CD8-positive, alpha-beta memory T cell (primary cell): ENCODE data around the gene SF3B6. TPM values are rescaled to one million over a fixed set of nuclear protein-coding genes. Genes with fewer than 3 reads are reported as not detected.

Source experiments
- CTCF ChIA-PET: fragments of 350-600 bp; sonication (Branson Sonifier 250); formaldehyde crosslinking; loops from one replicate; lab custom pipeline; 2021; ENCODE audit warnings: antibody characterized with exemption; lab: Charles Lee
- POLR2A ChIA-PET: fragments of 350-600 bp; sonication (Branson Sonifier 250); formaldehyde crosslinking; loops from one replicate; lab custom pipeline; 2021; ENCODE audit warnings: antibody characterized with exemption; lab: Charles Lee
- DNase-seq, 5 donors: peaks; one replicate each; pipeline versions ENCODE4 v3.0.0 to v3.0.0-alpha.2; 2020 to 2022; ENCODE audit warnings: mixed read lengths in 1 of 5
- H3K27ac ChIP-seq: one replicate; pipeline ENCODE4 v1.7.0; 2013; ENCODE audit warnings: low read depth, mild to moderate bottlenecking, low read length, moderate library complexity
- H3K27me3 ChIP-seq: 2 replicates; pipeline ENCODE4 v1.7.0; 2013; ENCODE audit warnings: low read length, mild to moderate bottlenecking; ENCODE audit not compliant: insufficient read depth, poor library complexity, severe bottlenecking
- H3K36me3 ChIP-seq: 2 replicates; pipeline ENCODE4 v1.7.0; 2013; ENCODE audit warnings: mild to moderate bottlenecking, low read length, moderate library complexity; ENCODE audit not compliant: insufficient read depth
- H3K4me1 ChIP-seq: 2 replicates; pipeline ENCODE4 v1.7.0; 2013; ENCODE audit warnings: mild to moderate bottlenecking, low read length, moderate library complexity; ENCODE audit not compliant: insufficient read depth
- H3K4me3 ChIP-seq: 2 replicates; pipeline ENCODE4 v1.7.0; 2013; ENCODE audit warnings: mild to moderate bottlenecking, low read length
- H3K9me3 ChIP-seq: 2 replicates; pipeline ENCODE4 v1.7.0; 2013; ENCODE audit warnings: mild to moderate bottlenecking, low read length
- H3K27ac Mint-ChIP-seq, 8 donors: one replicate each; pipeline ENCODE4 v1.8.0; 2020 to 2021; ENCODE audit warnings: mixed read lengths in 8 of 8, mild to moderate bottlenecking in 6 of 8, inconsistent platforms in 3 of 8, moderate library complexity in 3 of 8
- H3K27me3 Mint-ChIP-seq, 2 donors: one replicate each; pipeline ENCODE4 v1.8.0; 2020 to 2021; ENCODE audit warnings: mixed read lengths in 2 of 2, mild to moderate bottlenecking in 1 of 2, moderate library complexity in 1 of 2
- H3K36me3 Mint-ChIP-seq, 3 donors: one replicate each; pipeline ENCODE4 v1.8.0; 2020 to 2021; ENCODE audit warnings: mixed read lengths in 3 of 3, inconsistent platforms in 1 of 3, mild to moderate bottlenecking in 1 of 3
- H3K4me1 Mint-ChIP-seq, 3 donors: one replicate each; pipeline ENCODE4 v1.8.0; 2020 to 2021; ENCODE audit warnings: mixed read lengths in 3 of 3, inconsistent platforms in 1 of 3, mild to moderate bottlenecking in 1 of 3
- H3K4me3 Mint-ChIP-seq, 7 donors: one replicate each; pipeline ENCODE4 v1.8.0; 2020 to 2021; ENCODE audit warnings: mixed read lengths in 7 of 7, mild to moderate bottlenecking in 6 of 7, moderate library complexity in 4 of 7, inconsistent platforms in 2 of 7
- H3K9me3 Mint-ChIP-seq, 5 donors: one replicate each; pipeline ENCODE4 v1.8.0; 2020 to 2022; ENCODE audit warnings: mixed read lengths in 5 of 5, mild to moderate bottlenecking in 3 of 5, moderate library complexity in 2 of 5, inconsistent platforms in 1 of 5
- polyA plus RNA-seq: library from polyadenylated mRNA; unstranded; fragments of 300-500 nt; fragmentation: Illumina TruSeq; gene quantifications from one replicate; pipeline ENCODE4 v1.2.3, GENCODE V29; 2021
- total RNA-seq, 2 experiments: library from RNA; stranded (reverse); gene quantifications; one replicate each; pipeline ENCODE4 v1.2.3, GENCODE V29; 2021

SF3B6 gene
- total and polyA plus RNA-seq, 3 experiments from 2014 or later: 141 to 181 (median 146) TPM

DNA sequence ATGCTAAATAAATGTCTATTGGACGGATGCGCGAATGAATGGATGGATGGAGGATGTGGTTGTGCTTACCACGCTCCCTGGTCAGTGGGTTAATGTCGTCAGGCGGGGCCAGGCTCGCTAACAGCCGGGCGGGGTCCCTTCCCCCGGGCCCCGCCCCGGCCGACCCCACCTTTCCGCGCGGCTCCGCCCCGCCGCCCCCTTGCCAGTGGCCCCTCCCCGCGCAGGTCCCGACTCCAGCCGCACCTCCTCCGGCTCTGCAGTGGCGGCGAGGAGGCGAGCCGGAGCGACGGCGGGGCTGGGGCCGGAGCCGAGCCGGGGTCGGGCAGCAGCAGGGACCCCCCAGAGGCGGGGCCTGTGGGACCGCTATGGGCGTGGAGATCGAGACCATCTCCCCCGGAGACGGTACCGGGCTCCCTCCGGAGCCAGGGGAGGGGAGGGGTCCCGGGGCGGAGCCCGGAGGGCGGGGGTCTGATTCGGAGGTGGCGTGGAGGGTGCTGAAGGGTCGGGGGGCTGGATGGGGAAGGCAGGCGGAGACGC is 26.6 kb downstream of the SF3B6 start, which contains the start of gene FKBP1B:
TSS of gene FKBP1B (plus strand) at position 257 of the 537 bp plus-strand sequence. CDS start at position 366, 109 bp downstream.
- no peaks in the 10 kb centered on the region for H3K9me3 Mint-ChIP-seq
- H3K27ac Mint-ChIP-seq: peak within 1 kb of the TSS in 4 of 8 donors; percentile 22 to 61 (median 52)
- Histone ChIP-seq H3K27ac (no peak within 1 kb of the TSS), H3K27me3 (peaks cover 7% of the 10 kb centered on the region), H3K36me3 (no peaks in the 10 kb centered on the region), H3K4me3 (peak within 1 kb of the TSS; percentile 51), H3K4me1 (peaks cover 22% of the 10 kb centered on the region), H3K9me3 (no peaks in the 10 kb centered on the region)
- peaks cover 0 to 2% of the 10 kb centered on the region in 2 donors for H3K27me3 Mint-ChIP-seq
- peak; percentile 34 to 79 (median 62) for DNase-seq
- H3K36me3 Mint-ChIP-seq: peaks cover 0 to 3% (median 0%) of the 10 kb centered on the region in 3 donors
- POLR2A ChIA-PET: interaction anchor here (1.1 to 1.4 kb wide), 2 partner anchors 27 to 123 kb away, joined by 3 to 7 read pairs; partner anchors contain the start of gene ATAD2B
- H3K4me3 Mint-ChIP-seq: peak within 1 kb of the TSS in 2 of 7 donors; percentile 82 to 92
- CTCF ChIA-PET: interaction anchor here (2.5 to 3.2 kb wide), 2 partner anchors 35 to 123 kb away, joined by 11 to 14 read pairs; partner anchors contain the start of genes ATAD2B and TP53I3
- peaks cover 22 to 36% (median 35%) of the 10 kb centered on the region in 3 donors for H3K4me1 Mint-ChIP-seq

DNA sequence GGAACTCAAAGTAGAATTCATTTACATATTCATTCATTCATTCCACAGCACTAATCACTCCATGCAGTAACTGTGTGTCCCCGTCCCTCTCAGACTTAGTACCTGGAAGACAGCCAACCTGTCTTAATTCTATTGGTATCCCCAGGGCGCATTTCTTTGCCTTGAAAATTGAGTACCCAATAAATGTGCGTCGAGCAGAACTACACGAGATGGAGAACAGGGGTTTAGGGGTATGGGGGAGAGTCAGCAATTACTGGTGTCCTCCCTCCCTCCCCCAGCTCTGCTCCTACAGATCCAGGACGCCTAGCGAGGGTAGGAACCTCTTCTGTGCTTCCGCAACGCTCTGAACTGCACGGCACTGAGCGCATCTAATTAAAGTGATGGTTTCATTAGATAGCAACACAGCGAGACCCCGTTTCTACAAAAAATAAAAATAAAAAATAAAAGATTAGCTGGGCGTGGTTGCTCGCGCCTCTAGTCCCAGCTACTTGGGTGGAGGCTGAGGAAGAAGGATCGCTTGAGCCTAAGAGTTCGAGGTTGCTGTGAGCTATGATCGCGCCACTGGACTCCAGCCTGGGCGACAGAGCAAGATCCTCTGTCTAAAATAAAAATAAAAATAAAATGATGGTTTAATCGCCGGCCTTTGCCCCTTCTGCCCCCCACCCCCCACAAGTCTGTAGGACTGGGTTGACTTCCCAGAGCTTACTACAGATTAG is 27.2 kb downstream of the SF3B6 start:
- Histone ChIP-seq H3K4me3 (peak overlapping the region; percentile 51), H3K27ac (no peak overlapping the region), H3K27me3 (peaks cover 7% of the 10 kb centered on the region), H3K4me1 (peaks cover 22% of the 10 kb centered on the region), H3K9me3 (no peaks in the 10 kb centered on the region), H3K36me3 (no peaks in the 10 kb centered on the region)
- ChIA-PET CTCF (interaction anchor here (2.5 to 3.2 kb wide), 2 partner anchors 35 to 122 kb away, joined by 11 to 14 read pairs; partner anchors contain the start of genes ATAD2B and TP53I3), POLR2A (interaction anchor here (0.7 to 1.4 kb wide), 3 partner anchors 27 to 122 kb away, joined by 3 to 7 read pairs (median 3); partner anchors contain the start of genes ATAD2B and SF3B6)
- peak in 1 of 5 donors; percentile 5 for DNase-seq
- peak overlapping the region in 2 of 7 donors; percentile 82 to 92 for H3K4me3 Mint-ChIP-seq
- peaks cover 0 to 3% (median 0%) of the 10 kb centered on the region in 3 donors for H3K36me3 Mint-ChIP-seq
- H3K9me3 Mint-ChIP-seq: no peaks in the 10 kb centered on the region
- H3K4me1 Mint-ChIP-seq: peaks cover 22 to 36% (median 35%) of the 10 kb centered on the region in 3 donors
- H3K27ac Mint-ChIP-seq: peak overlapping the region in 3 of 8 donors; percentile 22 to 58 (median 45)
- peaks cover 0 to 2% of the 10 kb centered on the region in 2 donors for H3K27me3 Mint-ChIP-seq

DNA sequence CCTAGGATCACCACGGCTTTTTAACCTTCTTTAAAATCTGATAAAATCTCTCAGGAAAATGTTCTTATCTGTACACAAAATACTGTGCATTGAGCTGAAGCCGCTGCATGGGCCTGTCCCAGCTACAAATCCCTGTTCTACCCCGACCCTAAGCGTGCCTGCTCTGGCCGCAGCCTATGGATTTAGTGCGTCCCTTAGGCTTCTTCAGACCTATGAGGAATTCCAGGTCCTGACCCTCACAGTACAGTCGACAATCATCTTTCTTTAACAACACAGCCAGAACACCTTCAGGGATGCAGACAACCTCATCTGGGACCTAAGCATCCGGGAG is 28.5 kb downstream of the SF3B6 start:
- H3K4me1 Mint-ChIP-seq: peaks cover 28 to 42% (median 40%) of the 10 kb centered on the region in 3 donors
- H3K4me3 Mint-ChIP-seq: peak overlapping the region; percentile 87 to 98 (median 93)
- no peaks in the 10 kb centered on the region for H3K9me3 ChIP-seq
- H3K27me3 ChIP-seq: peaks cover 7% of the 10 kb centered on the region
- H3K4me1 ChIP-seq: peaks cover 22% of the 10 kb centered on the region
- H3K4me3 ChIP-seq: peak overlapping the region; percentile 29
- H3K9me3 Mint-ChIP-seq: no peaks in the 10 kb centered on the region
- no peak for DNase-seq
- ChIA-PET POLR2A (interaction anchor here (0.7 to 2.3 kb wide), 5 partner anchors 26 to 121 kb away, joined by 3 to 27 read pairs (median 4); partner anchors contain the start of genes ATAD2B, SF3B6, TP53I3 and UBXN2A), CTCF (interaction anchor here (0.7 to 2.7 kb wide), 4 partner anchors 22 to 122 kb away, joined by 3 to 16 read pairs (median 8); partner anchors contain the start of genes ATAD2B and TP53I3)
- H3K36me3 ChIP-seq: no peaks in the 10 kb centered on the region
- H3K27ac Mint-ChIP-seq: peak overlapping the region in 5 of 8 donors; percentile 31 to 97 (median 95)
- no peak overlapping the region for H3K27ac ChIP-seq
- no peaks in the 10 kb centered on the region for H3K27me3 Mint-ChIP-seq
- H3K36me3 Mint-ChIP-seq: peaks cover 0 to 3% (median 0%) of the 10 kb centered on the region in 3 donors

DNA sequence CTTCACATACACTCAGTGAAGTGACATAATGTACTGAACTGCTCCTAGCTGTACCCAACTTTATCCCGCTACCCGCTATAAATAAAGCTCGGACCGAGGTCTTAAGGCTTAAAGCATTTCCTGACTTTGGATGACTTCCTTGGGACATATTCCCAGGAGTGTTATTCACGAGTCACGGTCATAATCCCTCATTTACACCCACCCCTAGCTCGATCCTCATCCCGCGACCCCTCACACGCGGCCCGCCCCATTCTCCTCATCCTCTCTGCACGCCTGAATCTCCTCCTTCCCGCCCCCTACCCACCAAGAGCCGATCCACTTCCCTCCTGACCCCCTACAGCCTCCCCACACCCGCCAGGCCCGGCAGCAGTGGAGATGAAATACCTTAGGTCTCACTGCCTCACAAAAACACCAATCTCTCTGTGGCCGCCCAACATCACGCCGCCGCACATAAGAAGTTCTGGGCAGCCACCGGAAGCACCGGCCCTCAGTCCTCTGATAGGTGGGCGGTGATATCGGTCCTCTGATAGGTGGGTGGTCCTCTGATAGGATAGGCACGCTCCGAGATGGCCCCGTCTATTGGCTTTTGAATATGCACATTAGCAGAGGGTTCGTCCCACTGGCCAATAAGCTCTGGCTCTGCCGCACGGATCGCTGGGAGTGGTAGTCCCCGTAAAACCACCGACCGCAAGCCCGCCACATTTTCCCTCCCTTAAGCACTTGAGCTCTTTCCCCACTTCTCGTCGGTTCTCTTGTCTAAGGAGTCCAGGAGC is 29.0 kb downstream of the SF3B6 start, which contains the start of gene WDCP:
TSS of gene WDCP (minus strand) at position 462 of the 773 bp plus-strand sequence. CDS start 7,897 bp downstream, outside the sequence.
- peak; percentile 90 to 96 (median 94) for DNase-seq
- POLR2A ChIA-PET: interaction anchor here (0.7 to 2.3 kb wide), 5 partner anchors 27 to 121 kb away, joined by 3 to 27 read pairs (median 4); partner anchors contain the start of genes ATAD2B, SF3B6, TP53I3 and UBXN2A
- Histone ChIP-seq H3K27ac (peak within 1 kb of the TSS; percentile 36), H3K4me3 (peak within 1 kb of the TSS; percentile 70), H3K9me3 (no peaks in the 10 kb centered on the region), H3K36me3 (no peaks in the 10 kb centered on the region), H3K4me1 (peaks cover 22% of the 10 kb centered on the region), H3K27me3 (peaks cover 7% of the 10 kb centered on the region)
- CTCF ChIA-PET: interaction anchor here (0.7 to 2.7 kb wide), 4 partner anchors 22 to 122 kb away, joined by 3 to 16 read pairs (median 8); partner anchors contain the start of genes ATAD2B and TP53I3
- H3K4me3 Mint-ChIP-seq: peak within 1 kb of the TSS; percentile 87 to 98 (median 93)
- peaks cover 28 to 42% (median 40%) of the 10 kb centered on the region in 3 donors for H3K4me1 Mint-ChIP-seq
- H3K27ac Mint-ChIP-seq: peak within 1 kb of the TSS; percentile 31 to 97 (median 93)
- H3K27me3 Mint-ChIP-seq: no peaks in the 10 kb centered on the region
- H3K36me3 Mint-ChIP-seq: peaks cover 0 to 3% (median 0%) of the 10 kb centered on the region in 3 donors
- no peaks in the 10 kb centered on the region for H3K9me3 Mint-ChIP-seq

DNA sequence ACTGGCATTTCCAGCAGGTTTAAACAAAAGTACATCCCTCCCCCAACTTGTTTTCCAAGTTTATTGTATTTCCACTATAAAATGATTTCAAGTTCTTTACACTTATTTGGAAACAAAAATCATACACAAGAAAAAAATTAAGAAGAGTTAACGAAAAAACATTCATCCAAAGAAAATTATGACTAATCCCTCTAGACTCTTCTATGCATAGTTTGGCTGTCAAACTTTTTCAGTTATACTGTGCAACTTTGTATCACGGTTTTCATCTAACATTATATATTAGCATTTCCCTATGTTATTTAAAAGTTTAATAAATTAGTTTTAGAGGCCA is 29.6 kb downstream of the SF3B6 start:
- no peak for DNase-seq
- Histone ChIP-seq H3K4me1 (peaks cover 22% of the 10 kb centered on the region), H3K27ac (peak overlapping the region; percentile 36), H3K36me3 (no peaks in the 10 kb centered on the region), H3K4me3 (peak overlapping the region; percentile 70), H3K27me3 (peaks cover 7% of the 10 kb centered on the region), H3K9me3 (no peaks in the 10 kb centered on the region)
- peaks cover 28 to 42% (median 40%) of the 10 kb centered on the region in 3 donors for H3K4me1 Mint-ChIP-seq
- H3K27me3 Mint-ChIP-seq: no peaks in the 10 kb centered on the region
- H3K36me3 Mint-ChIP-seq: peaks cover 0 to 3% (median 0%) of the 10 kb centered on the region in 3 donors
- H3K4me3 Mint-ChIP-seq: peak overlapping the region; percentile 87 to 98 (median 93)
- peak overlapping the region in 5 of 8 donors; percentile 92 to 97 (median 94) for H3K27ac Mint-ChIP-seq
- no peaks in the 10 kb centered on the region for H3K9me3 Mint-ChIP-seq
- POLR2A ChIA-PET: interaction anchor here (1.4 to 2.3 kb wide), 3 partner anchors 27 to 120 kb away, joined by 3 to 27 read pairs (median 23); partner anchors contain the start of genes ATAD2B and SF3B6
- CTCF ChIA-PET: interaction anchor here (1.8 to 2.7 kb wide), 2 partner anchors 38 to 119 kb away, joined by 14 to 16 read pairs; partner anchors contain the start of genes ATAD2B and TP53I3

DNA sequence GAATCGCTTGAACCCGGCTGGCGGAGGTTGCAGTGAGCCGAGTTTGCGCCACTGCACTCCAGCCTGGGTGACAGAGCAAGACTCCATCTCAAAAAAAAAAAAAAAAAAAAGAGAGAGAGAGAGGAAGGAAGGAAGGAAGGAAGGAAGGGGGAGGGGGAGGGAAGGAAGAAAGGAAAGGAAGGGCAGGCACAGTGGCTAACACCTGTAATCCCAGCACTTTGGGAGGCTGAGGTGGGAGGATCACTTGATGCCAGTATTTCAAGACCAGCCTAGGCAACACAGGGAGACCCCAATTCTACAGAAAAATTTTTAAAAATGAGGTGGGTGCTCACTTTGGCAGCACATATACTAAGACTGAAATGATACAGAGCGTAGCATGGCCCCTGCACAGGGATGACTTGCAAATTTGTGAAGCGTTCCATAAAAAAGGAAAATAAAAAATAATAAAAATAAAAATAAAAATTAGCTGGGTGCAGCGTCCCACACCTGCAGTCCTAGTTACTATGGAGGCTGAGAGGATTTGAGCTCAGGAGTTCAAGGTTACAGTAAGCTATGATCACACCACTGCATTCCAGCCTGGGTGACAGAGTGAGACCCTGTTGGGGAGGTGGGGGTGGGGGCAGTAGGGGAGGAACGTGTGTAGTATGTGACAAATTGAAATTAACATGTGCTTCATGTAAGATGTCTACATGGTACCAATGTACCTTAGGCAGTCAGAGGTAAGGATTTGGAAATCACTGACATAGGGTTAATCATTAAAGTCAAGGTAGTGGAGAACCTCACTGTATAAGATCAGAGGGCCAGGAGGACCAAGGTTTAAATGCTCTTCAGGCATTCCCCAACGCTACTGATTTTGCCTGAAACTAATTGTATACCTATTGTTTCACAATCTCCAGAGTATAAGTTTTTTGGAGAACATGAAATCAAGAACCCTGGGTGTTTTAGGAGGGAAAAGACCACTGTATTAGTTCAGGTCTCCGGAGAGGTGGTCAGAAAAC is 30.3 kb downstream of the SF3B6 start:
- H3K4me3 Mint-ChIP-seq: peak overlapping the region; percentile 81 to 98 (median 93)
- Histone ChIP-seq H3K27ac (no peak overlapping the region), H3K9me3 (no peaks in the 10 kb centered on the region), H3K4me3 (peak overlapping the region; percentile 1), H3K36me3 (no peaks in the 10 kb centered on the region), H3K4me1 (peaks cover 22% of the 10 kb centered on the region), H3K27me3 (peaks cover 6% of the 10 kb centered on the region)
- H3K27me3 Mint-ChIP-seq: no peaks in the 10 kb centered on the region
- peaks cover 0 to 5% (median 0%) of the 10 kb centered on the region in 3 donors for H3K36me3 Mint-ChIP-seq
- H3K4me1 Mint-ChIP-seq: peaks cover 28 to 42% (median 40%) of the 10 kb centered on the region in 3 donors
- ChIA-PET POLR2A (interaction anchor here (2.3 kb wide), 2 partner anchors 31 to 119 kb away, joined by 23 to 27 read pairs; partner anchors contain the start of genes ATAD2B and SF3B6), CTCF (interaction anchor here (0.6 to 2.7 kb wide), 3 partner anchors 38 to 291 kb away, joined by 3 to 14 read pairs (median 3); partner anchors contain the start of gene TP53I3)
- DNase-seq: no peak
- H3K9me3 Mint-ChIP-seq: no peaks in the 10 kb centered on the region
- peak overlapping the region in 1 of 8 donors; percentile 52 for H3K27ac Mint-ChIP-seq
